Prostate gland (tissue), 2 donors: ENCODE results near the gene VPS16. TPM values are rescaled to one million over a fixed set of nuclear protein-coding genes. Genes with fewer than 3 reads are reported as not detected.

ENCODE experiments used
- DNase-seq: peaks from one replicate; pipeline ENCODE4 v3.0.0-alpha.2; 2019; ENCODE audit warnings: low spot score
- H3K27ac ChIP-seq, 2 donors: fragments of 200-600 bp; sonication (generic); 2 replicates each; pipeline ENCODE4 v1.5.1; 2017 to 2019
- H3K27me3 ChIP-seq: fragments of 200-600 bp; sonication (generic); replicated peaks from 2 replicates; pipeline ENCODE4 v1.5.1; 2019; ENCODE audit not compliant: insufficient read depth
- H3K36me3 ChIP-seq, 2 donors: fragments of 200-600 bp; sonication (generic); 1 replicate in 1 of 2; 2 replicates in 1 of 2; pipeline versions ENCODE4 v1.5.1 to v1.8.1; 2017 to 2019
- H3K4me1 ChIP-seq: fragments of 200-600 bp; sonication (generic); replicated peaks from 2 replicates; pipeline ENCODE4 v1.5.1; 2019
- H3K4me3 ChIP-seq, 2 donors: fragments of 200-600 bp; sonication (generic); 2 replicates each; pipeline ENCODE4 v1.5.1; 2017 to 2019
- H3K9me3 ChIP-seq: fragments of 200-600 bp; sonication (generic); 2 replicates; pipeline ENCODE4 v1.5.1; 2017
- CTCF ChIP-seq, 4 experiments: fragments of 200-600 bp in 2 of 4; fragments of 450-650 bp in 2 of 4; sonication (generic) in 2 of 4; IDR thresholded peaks; 1 replicate in 3 of 4; 2 replicates in 1 of 4; pipeline ENCODE4 v1.5.1; 2016 to 2019; ENCODE audit warnings: antibody characterized with exemption in 4 of 4, mild to moderate bottlenecking in 2 of 4, moderate library complexity in 2 of 4
- POLR2A ChIP-seq: fragments of 450-650 bp; IDR thresholded peaks from one replicate; pipeline ENCODE4 v1.6.1; 2016; ENCODE audit warnings: antibody characterized with exemption, mild to moderate bottlenecking
- POLR2AphosphoS5 ChIP-seq: sonication (generic); formaldehyde crosslinking; IDR thresholded peaks from one replicate; pipeline ENCODE4 v1.6.1; 2017; ENCODE audit warnings: antibody characterized with exemption
- WGBS: methylation state at CpG from one replicate; pipeline ENCODE4 v1.1.5; 2018; 5-methylcytosine and 5-hydroxymethylcytosine counted together
- intact Hi-C: fragments of 100-400 bp; cut with DNase I; formaldehyde crosslinking; loops from one replicate; pipeline ENCODE4 v1.14.2; 2022
- total RNA-seq, 2 donors: library from RNA; depleted of rRNA; stranded (reverse); fragments of >200 nt; gene quantifications; one replicate each; pipeline ENCODE4 v1.1.0, GENCODE V29; 2016

VPS16 gene
- total RNA-seq, 2 donors from 2014 or later: 27.5 to 37.3 TPM

- H3K4me3 ChIP-seq: peak overlapping the region; percentile 94 to 98
- H3K4me1 ChIP-seq: peaks cover 6% of the 10 kb centered on the region
- 26% methylated on average over 34 of the region's 34 CpGs for WGBS
Observed at GRCh38 chr20:2871661-2872458, 31.3 kb downstream of the VPS16 start.

GRCh38 chr20:2872459-2873009 is 32.0 kb downstream of the VPS16 start:
- H3K27ac ChIP-seq: no peak overlapping the region
- WGBS: 0% methylated on average over 49 of the region's 49 CpGs

More at GRCh38 chr20:2871661-2872458, 31.3 kb downstream of the VPS16 start:
- DNase-seq: no peak
- no peak overlapping the region for H3K27ac ChIP-seq
- H3K36me3 ChIP-seq: no peaks in the 10 kb centered on the region
- TF ChIP-seq POLR2A (no peak), CTCF (IDR thresholded peaks at IDR 0.05) (no peak), POLR2AphosphoS5 (no peak)
- no peaks in the 10 kb centered on the region for H3K27me3 ChIP-seq
- intact Hi-C loops: no loop called here
- H3K9me3 ChIP-seq: no peaks in the 10 kb centered on the region

GRCh38 chr20:2873010-2873746 is 32.6 kb downstream of the VPS16 start, which contains the start of gene PTPRA:
PTPRA (plus strand) TSS chr20:2873481; CDS start chr20:2964278, 90,797 bp downstream.
- no peak for TF ChIP-seq CTCF (IDR thresholded peaks at IDR 0.05)
- peak; percentile 76 for TF ChIP-seq POLR2AphosphoS5
- peak; percentile 87 for TF ChIP-seq POLR2A
- peak within 1 kb of the TSS; percentile 94 to 98 for H3K4me3 ChIP-seq
- peaks cover 6% of the 10 kb centered on the region for H3K4me1 ChIP-seq
- WGBS: 0% methylated on average over 43 of the region's 83 CpGs
- H3K27me3 ChIP-seq: no peaks in the 10 kb centered on the region
- peak within 1 kb of the TSS; percentile 66 to 85 for H3K27ac ChIP-seq
- DNase-seq: peak; percentile 91
- H3K9me3 ChIP-seq: no peaks in the 10 kb centered on the region
- no peaks in the 10 kb centered on the region for H3K36me3 ChIP-seq
- intact Hi-C loops: no loop called here

More at GRCh38 chr20:2872459-2873009, 32.0 kb downstream of the VPS16 start:
- Histone ChIP-seq H3K9me3 (no peaks in the 10 kb centered on the region), H3K4me1 (peaks cover 6% of the 10 kb centered on the region), H3K36me3 (no peaks in the 10 kb centered on the region), H3K4me3 (peak overlapping the region; percentile 94 to 98), H3K27me3 (no peaks in the 10 kb centered on the region)
- intact Hi-C loops: no loop called here
- DNase-seq: peak; percentile 30
- TF ChIP-seq CTCF (IDR thresholded peaks at IDR 0.05) (peak in 3 of 4 experiments; percentile 12 to 26 (median 16)), POLR2AphosphoS5 (no peak)

- peak overlapping the region; percentile 94 to 98 for H3K4me3 ChIP-seq
- H3K9me3 ChIP-seq: no peaks in the 10 kb centered on the region
- intact Hi-C loops: no loop called here
- TF ChIP-seq POLR2A (no peak), POLR2AphosphoS5 (no peak), CTCF (IDR thresholded peaks at IDR 0.05) (no peak)
- H3K27ac ChIP-seq: peak overlapping the region; percentile 66 to 85
- DNase-seq: peak; percentile 25
- H3K4me1 ChIP-seq: peaks cover 6% of the 10 kb centered on the region
- under 1% methylated on average over 27 of the region's 29 CpGs for WGBS
- H3K27me3 ChIP-seq: no peaks in the 10 kb centered on the region
- no peaks in the 10 kb centered on the region for H3K36me3 ChIP-seq
Observed at GRCh38 chr20:2873747-2874041, 33.1 kb downstream of the VPS16 start.
